Fibroblast of villous mesenchyme (primary cell): Measurements from ENCODE around the gene PTDSS2. TPM values are rescaled to one million over a fixed set of nuclear protein-coding genes. Genes with fewer than 3 reads are reported as not detected.

ENCODE experiments used
- DNase-seq: peaks from one replicate; pipeline ENCODE4 v3.0.0-alpha.2; 2010; ENCODE audit warnings: low read depth
- H3K4me3 ChIP-seq: 2 replicates; pipeline ENCODE4 v1.5.1; 2011; ENCODE audit warnings: low read depth, mild to moderate bottlenecking, low read length
- CTCF ChIP-seq: IDR thresholded peaks from 2 replicates; pipeline ENCODE4 v1.5.1; 2012; ENCODE audit warnings: low read depth, mild to moderate bottlenecking, low read length; ENCODE audit not compliant: insufficient read depth
- total RNA-seq: library from RNA; depleted of rRNA; stranded (reverse); fragments of >200 nt; gene quantifications from 2 replicates; pipeline ENCODE4 v1.2.3, GENCODE V29; 2012

The PTDSS2 gene
- total RNA-seq, 1 donor = 31.5 TPM

GRCh38 chr11:453564-453963 is 3.5 kb downstream of the PTDSS2 start:
- no peak overlapping the region for H3K4me3 ChIP-seq
- no peak for DNase-seq
- no peak for TF ChIP-seq CTCF

- H3K4me3 ChIP-seq = no peak overlapping the region
- no peak for TF ChIP-seq CTCF
- DNase-seq = no peak
Observed at GRCh38 chr11:454043-454442, 4.0 kb downstream of the PTDSS2 start.

GRCh38 chr11:454801-455565 is 4.9 kb downstream of the PTDSS2 start:
- no peak overlapping the region for H3K4me3 ChIP-seq
- no peak for DNase-seq
- no peak for TF ChIP-seq CTCF

- no peak for TF ChIP-seq CTCF
- DNase-seq = no peak
- no peak overlapping the region for H3K4me3 ChIP-seq
Observed at GRCh38 chr11:455566-456147, 5.6 kb downstream of the PTDSS2 start.

- no peak for TF ChIP-seq CTCF
- no peak overlapping the region for H3K4me3 ChIP-seq
- DNase-seq = no peak
Observed at GRCh38 chr11:456533-456932, 6.5 kb downstream of the PTDSS2 start.

- no peak for DNase-seq
- no peak for TF ChIP-seq CTCF
- no peak overlapping the region for H3K4me3 ChIP-seq
Observed at GRCh38 chr11:457111-457760, 7.2 kb downstream of the PTDSS2 start.
